IPS-18a (cell line): ENCODE results near the gene C4orf50.

Experiments
- H3K27ac ChIP-seq: one replicate; pipeline ENCODE4 v1.5.1; 2013; ENCODE audit warnings: low read length
- H3K27me3 ChIP-seq: one replicate; pipeline ENCODE4 v1.6.1; 2013; ENCODE audit warnings: mild to moderate bottlenecking, low read length; ENCODE audit not compliant: control insufficient read depth, insufficient read depth
- H3K36me3 ChIP-seq: one replicate; pipeline ENCODE4 v1.6.1; 2013; ENCODE audit warnings: low read depth, low read length; ENCODE audit not compliant: control insufficient read depth
- H3K4me1 ChIP-seq: one replicate; pipeline ENCODE4 v1.6.1; 2013; ENCODE audit warnings: low read depth, low read length; ENCODE audit not compliant: control insufficient read depth
- H3K4me3 ChIP-seq: one replicate; pipeline ENCODE4 v1.5.1; 2013; ENCODE audit warnings: low read length
- H3K9ac ChIP-seq: one replicate; pipeline ENCODE4 v1.6.1; 2013; ENCODE audit warnings: mild to moderate bottlenecking, low read length, moderate library complexity
- H3K9me3 ChIP-seq: one replicate; pipeline ENCODE4 v1.6.1; 2013; ENCODE audit warnings: low read depth, low read length; ENCODE audit not compliant: control insufficient read depth

Gene C4orf50

GRCh38 chr4:6042293-6043063, 24.2 kb upstream of the C4orf50 start:
- no peak overlapping the region for H3K9ac ChIP-seq
- no peak overlapping the region for H3K27ac ChIP-seq
- no peaks in the 10 kb centered on the region for H3K4me1 ChIP-seq
- H3K36me3 ChIP-seq = no peaks in the 10 kb centered on the region
- H3K9me3 ChIP-seq = no peaks in the 10 kb centered on the region
- H3K4me3 ChIP-seq = no peak overlapping the region
- no peaks in the 10 kb centered on the region for H3K27me3 ChIP-seq

- H3K9me3 ChIP-seq = no peaks in the 10 kb centered on the region
- H3K4me3 ChIP-seq = no peak overlapping the region
- H3K4me1 ChIP-seq = no peaks in the 10 kb centered on the region
These were observed 23.6 kb upstream of the C4orf50 start for GRCh38 chr4:6041800-6042199.

GRCh38 chr4:6038711-6039110, 20.5 kb upstream of the C4orf50 start:
- Histone ChIP-seq H3K4me3 (no peak overlapping the region), H3K4me1 (peaks cover 6% of the 10 kb centered on the region), H3K9ac (no peak overlapping the region), H3K9me3 (no peaks in the 10 kb centered on the region), H3K36me3 (no peaks in the 10 kb centered on the region), H3K27me3 (no peaks in the 10 kb centered on the region), H3K27ac (no peak overlapping the region)

More at GRCh38 chr4:6041800-6042199, 23.6 kb upstream of the C4orf50 start:
- H3K9ac ChIP-seq = no peak overlapping the region
- no peaks in the 10 kb centered on the region for H3K36me3 ChIP-seq
- no peak overlapping the region for H3K27ac ChIP-seq
- H3K27me3 ChIP-seq = no peaks in the 10 kb centered on the region

- no peak overlapping the region for H3K27ac ChIP-seq
- H3K27me3 ChIP-seq = no peaks in the 10 kb centered on the region
- H3K36me3 ChIP-seq = no peaks in the 10 kb centered on the region
- peaks cover 6% of the 10 kb centered on the region for H3K4me1 ChIP-seq
- H3K9me3 ChIP-seq = no peaks in the 10 kb centered on the region
- H3K4me3 ChIP-seq = no peak overlapping the region
- H3K9ac ChIP-seq = no peak overlapping the region
These were observed 17.6 kb upstream of the C4orf50 start for GRCh38 chr4:6035786-6036185.

- H3K27me3 ChIP-seq = no peaks in the 10 kb centered on the region
- no peak overlapping the region for H3K27ac ChIP-seq
- no peak overlapping the region for H3K9ac ChIP-seq
- H3K4me3 ChIP-seq = no peak overlapping the region
- H3K4me1 ChIP-seq = peaks cover 6% of the 10 kb centered on the region
- H3K9me3 ChIP-seq = no peaks in the 10 kb centered on the region
- no peaks in the 10 kb centered on the region for H3K36me3 ChIP-seq
These were observed 15.2 kb upstream of the C4orf50 start for GRCh38 chr4:6033381-6033780.

- Histone ChIP-seq H3K4me3 (no peak overlapping the region), H3K27me3 (no peaks in the 10 kb centered on the region), H3K9ac (no peak overlapping the region), H3K4me1 (peaks cover 6% of the 10 kb centered on the region), H3K27ac (no peak overlapping the region), H3K9me3 (no peaks in the 10 kb centered on the region), H3K36me3 (no peaks in the 10 kb centered on the region)
These were observed 14.3 kb upstream of the C4orf50 start for GRCh38 chr4:6032249-6033244.

- H3K4me1 ChIP-seq = peaks cover 6% of the 10 kb centered on the region
- H3K27me3 ChIP-seq = no peaks in the 10 kb centered on the region
- H3K36me3 ChIP-seq = no peaks in the 10 kb centered on the region
- H3K9me3 ChIP-seq = no peaks in the 10 kb centered on the region
- no peak overlapping the region for H3K27ac ChIP-seq
- no peak overlapping the region for H3K4me3 ChIP-seq
- H3K9ac ChIP-seq = no peak overlapping the region
These were observed 13.6 kb upstream of the C4orf50 start for GRCh38 chr4:6031846-6032245.

GRCh38 chr4:6030679-6031078, 12.4 kb upstream of the C4orf50 start:
- Histone ChIP-seq H3K9ac (no peak overlapping the region), H3K4me3 (no peak overlapping the region), H3K27me3 (no peaks in the 10 kb centered on the region), H3K4me1 (no peaks in the 10 kb centered on the region), H3K27ac (no peak overlapping the region), H3K9me3 (no peaks in the 10 kb centered on the region), H3K36me3 (no peaks in the 10 kb centered on the region)

- H3K27me3 ChIP-seq = no peaks in the 10 kb centered on the region
- H3K9ac ChIP-seq = no peak overlapping the region
These were observed 11.0 kb upstream of the C4orf50 start for GRCh38 chr4:6029254-6029653.

GRCh38 chr4:6028168-6028567, 9.9 kb upstream of the C4orf50 start:
- Histone ChIP-seq H3K4me1 (no peaks in the 10 kb centered on the region), H3K9me3 (no peaks in the 10 kb centered on the region), H3K27me3 (no peaks in the 10 kb centered on the region), H3K4me3 (no peak overlapping the region), H3K9ac (no peak overlapping the region), H3K36me3 (no peaks in the 10 kb centered on the region), H3K27ac (no peak overlapping the region)

More at GRCh38 chr4:6029254-6029653, 11.0 kb upstream of the C4orf50 start:
- Histone ChIP-seq H3K36me3 (no peaks in the 10 kb centered on the region), H3K9me3 (no peaks in the 10 kb centered on the region), H3K4me1 (no peaks in the 10 kb centered on the region), H3K4me3 (no peak overlapping the region), H3K27ac (no peak overlapping the region)

GRCh38 chr4:6027392-6027791, 9.2 kb upstream of the C4orf50 start:
- H3K4me1 ChIP-seq = no peaks in the 10 kb centered on the region
- H3K27me3 ChIP-seq = no peaks in the 10 kb centered on the region
- no peak overlapping the region for H3K27ac ChIP-seq
- no peaks in the 10 kb centered on the region for H3K9me3 ChIP-seq
- H3K4me3 ChIP-seq = no peak overlapping the region
- no peak overlapping the region for H3K9ac ChIP-seq
- no peaks in the 10 kb centered on the region for H3K36me3 ChIP-seq
